ENCODE results near the gene PGBD2. TPM values are rescaled to one million over a fixed set of nuclear protein-coding genes. Genes with fewer than 3 reads are reported as not detected.
"Not testable (repeated sequence)": the region's sequence is repeated elsewhere in the genome, so short reads cannot be mapped to it uniquely, and the experiment has no call there.

PGBD2 gene
- total RNA-seq, 2 experiments from 2014 or later: 5.8 to 5.9 TPM

DNA sequence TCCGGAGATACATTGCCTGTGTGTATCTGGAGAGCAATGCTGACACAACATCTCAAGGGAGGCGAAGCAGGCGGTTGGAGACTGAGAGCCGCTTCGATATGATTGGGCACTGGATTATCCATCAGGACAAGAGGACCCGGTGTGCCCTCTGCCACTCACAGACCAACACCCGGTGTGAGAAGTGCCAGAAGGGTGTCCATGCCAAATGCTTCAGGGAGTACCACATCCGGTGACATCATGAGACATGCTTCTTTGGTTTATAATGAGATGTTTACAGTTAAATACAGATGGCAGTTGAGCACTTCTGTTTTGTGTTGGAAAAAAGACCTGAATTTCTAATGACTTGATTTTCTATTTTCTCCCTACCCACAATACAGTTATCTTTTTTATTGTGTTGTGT is 12.1 kb downstream of the PGBD2 start:
- CTCF ChIA-PET: no interaction called here
- POLR2A ChIA-PET: no interaction called here

DNA sequence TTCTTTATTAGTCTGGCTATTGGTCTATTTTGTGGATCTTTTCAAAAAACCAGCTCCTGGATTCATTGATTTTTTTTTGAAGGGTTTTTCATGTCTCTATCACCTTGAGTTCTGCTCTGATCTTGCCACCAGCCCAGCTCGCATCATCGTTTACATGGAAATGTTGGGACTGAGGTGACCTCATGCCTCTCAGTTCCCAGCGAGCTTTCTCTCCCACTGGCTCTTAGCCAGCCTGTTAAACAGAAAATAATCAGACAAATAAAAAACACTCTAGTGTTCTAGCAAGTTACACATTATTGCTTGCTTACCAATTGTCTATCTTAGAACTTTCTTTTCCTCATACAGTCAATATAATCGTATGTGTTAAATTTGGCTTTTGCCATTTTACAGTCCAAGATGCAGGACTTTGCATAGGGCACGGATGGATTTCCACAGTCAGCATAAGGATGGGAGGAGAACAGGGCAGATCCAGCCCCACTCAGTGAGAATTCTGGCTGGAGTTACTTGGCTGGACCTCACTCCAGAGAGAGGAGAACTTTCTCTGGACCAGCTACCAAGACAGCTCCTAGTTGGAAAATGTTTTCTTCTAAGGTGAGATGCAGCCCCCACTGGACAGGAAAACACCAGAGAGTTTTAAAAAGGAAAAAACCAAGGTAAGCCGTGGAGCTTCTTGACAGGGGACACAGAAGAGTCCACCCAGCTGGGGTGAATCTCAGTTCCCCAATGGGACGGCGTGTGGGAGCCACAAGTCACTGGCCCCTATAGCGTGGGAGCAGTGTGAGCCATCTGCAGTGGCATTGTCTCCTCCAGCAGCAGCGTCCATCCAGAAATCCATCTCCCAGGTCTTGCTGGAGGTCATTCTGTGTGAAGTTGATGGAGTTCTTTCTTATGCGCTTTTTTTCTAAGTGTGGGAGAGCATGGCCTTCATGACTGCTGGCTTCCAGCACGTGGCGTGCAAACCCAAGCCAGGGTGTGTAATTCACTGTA is 17.6 kb downstream of the PGBD2 start:
- ChIA-PET CTCF (interaction anchor here (1.7 kb wide), 1 partner anchor 65 kb away, joined by 3 read pairs; the partner anchor contains the start of gene ZNF692), POLR2A (no interaction called here)

DNA sequence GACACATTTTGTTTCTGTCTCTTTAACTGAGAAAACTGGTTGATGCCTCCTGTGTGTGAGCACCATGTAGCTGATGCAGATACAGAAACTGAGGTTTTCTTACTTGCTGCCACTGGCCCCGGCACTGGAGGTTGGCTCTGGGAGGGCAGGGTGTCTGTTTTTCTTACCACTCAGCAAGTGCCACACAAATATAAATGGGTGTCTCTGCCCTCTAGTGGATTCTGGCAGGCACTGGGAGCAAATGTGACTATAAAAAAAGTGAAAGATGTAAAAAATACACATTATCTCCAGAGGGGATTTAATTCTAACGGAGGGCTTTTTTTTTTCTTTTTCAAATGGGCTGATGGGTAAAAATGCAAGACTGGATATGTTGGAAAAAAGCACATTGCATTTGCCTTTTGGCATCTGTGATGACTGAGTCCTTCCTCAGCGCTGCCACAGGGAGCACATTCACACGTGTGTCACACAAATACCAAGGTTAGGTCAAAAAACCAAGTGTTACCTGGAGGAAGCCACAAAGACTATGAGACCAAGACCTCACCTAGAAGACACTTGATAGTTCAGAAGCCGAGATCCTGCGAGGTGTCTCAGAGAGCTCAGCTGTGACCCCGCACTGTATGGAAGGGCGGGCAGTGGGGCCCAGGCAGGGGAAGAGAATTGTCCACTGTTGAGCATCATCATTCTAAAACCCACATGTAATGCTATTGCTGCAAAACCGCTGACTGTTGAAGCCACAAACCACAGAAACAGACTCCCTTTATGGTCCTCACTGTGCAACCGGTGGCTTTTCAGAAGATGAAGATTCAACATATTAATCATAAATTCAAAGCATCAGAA is 18.9 kb downstream of the PGBD2 start:
- CTCF ChIA-PET: interaction anchor here (0.7 to 1.7 kb wide), 3 partner anchors 21 to 99 kb away, joined by 3 read pairs; partner anchors contain the start of genes SH3BP5L and ZNF692

DNA sequence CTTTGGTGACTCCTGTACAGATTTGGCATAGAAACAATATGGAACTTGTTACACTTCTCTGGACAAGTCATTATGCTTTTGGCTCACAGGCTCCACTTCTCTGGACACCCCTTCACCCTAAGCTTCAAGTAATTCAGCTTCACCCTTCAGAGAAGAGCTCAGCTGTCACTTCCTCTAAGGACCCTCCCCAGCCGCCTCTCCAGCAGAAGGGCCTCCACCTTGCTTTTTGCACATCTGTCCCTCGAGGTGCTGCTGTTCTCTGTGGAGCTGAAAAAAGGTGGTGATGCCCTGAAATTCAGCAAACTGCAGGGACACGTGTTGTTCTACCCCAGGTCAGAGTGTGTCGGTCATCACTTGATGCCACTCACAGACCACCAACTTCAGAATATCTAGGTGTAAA is 19.8 kb downstream of the PGBD2 start:
- CTCF ChIA-PET: interaction anchor here (0.7 to 1.2 kb wide), 2 partner anchors 22 to 100 kb away, joined by 3 read pairs; partner anchors contain the start of gene SH3BP5L
- POLR2A ChIA-PET: not testable (repeated sequence)

More for the DNA sequence above, 18.9 kb downstream of the PGBD2 start:
- POLR2A ChIA-PET: no interaction called here

DNA sequence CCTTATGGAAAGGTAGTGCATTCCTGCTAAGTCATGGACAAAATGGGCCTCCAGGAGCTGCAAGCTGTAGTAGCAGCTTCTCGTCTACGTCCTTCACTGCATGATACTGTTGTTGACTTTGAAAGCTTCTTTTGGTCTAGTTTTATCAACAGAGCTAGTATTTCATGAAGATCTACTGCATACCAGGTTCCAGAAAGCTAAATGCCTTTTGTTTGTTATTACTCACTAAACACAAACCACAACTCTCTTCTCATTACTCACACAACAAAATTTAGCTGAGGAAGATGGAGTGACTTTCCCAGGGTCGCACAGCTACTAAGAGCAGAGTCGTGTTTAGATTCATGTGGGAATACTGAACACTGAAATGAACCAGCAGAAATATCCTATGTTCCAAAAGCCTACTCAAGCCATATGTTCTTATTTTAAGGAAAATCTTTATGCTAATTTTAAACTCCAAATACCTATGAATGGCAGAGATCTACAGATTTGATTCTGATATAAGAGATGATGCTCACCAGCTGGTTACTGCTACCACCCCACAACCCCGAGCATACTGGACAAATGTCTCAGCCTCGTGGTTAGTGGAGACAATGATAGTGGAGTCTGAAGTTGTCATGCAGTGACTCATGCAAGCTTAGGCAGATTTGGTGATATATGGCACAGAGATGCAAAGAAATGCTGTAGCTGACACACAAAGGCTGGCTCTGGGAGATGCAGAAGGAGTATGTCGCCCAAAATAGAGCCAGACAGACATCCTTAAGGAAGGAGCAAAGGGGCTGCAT is 20.6 kb downstream of the PGBD2 start:
- ChIA-PET CTCF (interaction anchor here (1.4 kb wide), 1 partner anchor 20 kb away, joined by 3 read pairs; no protein-coding TSS in a partner anchor), POLR2A (no interaction called here)

DNA sequence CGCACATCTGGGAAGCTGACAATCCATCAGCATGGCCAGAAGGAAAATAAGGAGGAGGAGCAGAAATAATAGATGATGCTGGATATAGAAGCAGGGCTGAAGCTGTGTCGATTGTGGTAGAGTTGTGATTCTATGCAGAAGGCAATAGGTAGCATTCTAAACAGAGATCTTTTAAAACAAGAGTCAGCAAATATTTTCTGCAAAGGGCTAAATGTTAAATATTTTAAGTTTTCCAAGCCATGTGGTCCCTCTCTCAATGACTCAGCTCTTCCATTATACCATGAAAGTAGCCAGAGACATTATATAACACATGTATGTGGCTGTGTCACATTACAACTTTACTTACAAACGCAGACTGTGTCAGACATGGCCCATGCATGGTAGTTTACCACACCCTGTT is 21.2 kb downstream of the PGBD2 start:
- POLR2A ChIA-PET: not testable (repeated sequence)
- CTCF ChIA-PET: interaction anchor here (1.4 kb wide), 1 partner anchor 21 kb away, joined by 3 read pairs; no protein-coding TSS in a partner anchor

DNA sequence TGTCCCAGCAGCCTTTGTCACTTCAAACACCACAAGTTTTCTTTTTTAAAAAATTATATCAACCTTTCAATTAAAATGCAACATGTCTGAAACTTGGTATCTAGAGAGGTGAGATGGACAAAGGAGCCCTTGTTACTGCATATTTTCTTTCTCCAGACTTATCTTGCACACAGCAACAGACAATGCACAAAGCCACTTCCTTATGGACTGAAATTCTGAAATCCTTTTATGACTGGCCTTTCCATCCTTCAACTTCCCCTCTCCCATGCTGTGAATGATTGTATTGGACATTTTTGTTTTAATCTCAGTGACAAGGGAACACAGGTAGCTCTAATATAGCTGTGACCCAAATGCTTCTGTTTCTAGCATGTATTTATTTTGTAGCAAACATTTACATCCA is 22.1 kb downstream of the PGBD2 start:
- POLR2A ChIA-PET, CTCF ChIA-PET: not testable (repeated sequence)

DNA sequence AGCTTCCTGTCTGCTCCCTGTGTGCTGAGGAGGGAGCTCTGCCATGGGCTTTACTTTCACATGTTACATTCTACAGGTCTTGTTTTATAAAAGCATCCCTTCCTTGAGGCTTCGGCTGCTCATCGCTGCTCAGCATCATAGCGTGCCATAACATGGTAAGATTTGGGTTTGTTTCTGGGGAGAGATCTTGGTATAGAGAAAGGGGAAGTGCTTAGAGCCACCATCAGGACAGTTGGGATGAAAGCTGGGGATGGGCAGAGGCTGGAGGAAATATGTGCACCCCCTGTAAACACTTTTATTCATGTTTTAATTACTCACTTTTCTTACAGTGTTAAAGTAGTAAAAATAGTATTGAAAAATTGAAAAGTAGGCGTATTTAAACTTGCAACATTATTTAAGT is 24.0 kb downstream of the PGBD2 start:
- CTCF ChIA-PET, POLR2A ChIA-PET: not testable (repeated sequence)

DNA sequence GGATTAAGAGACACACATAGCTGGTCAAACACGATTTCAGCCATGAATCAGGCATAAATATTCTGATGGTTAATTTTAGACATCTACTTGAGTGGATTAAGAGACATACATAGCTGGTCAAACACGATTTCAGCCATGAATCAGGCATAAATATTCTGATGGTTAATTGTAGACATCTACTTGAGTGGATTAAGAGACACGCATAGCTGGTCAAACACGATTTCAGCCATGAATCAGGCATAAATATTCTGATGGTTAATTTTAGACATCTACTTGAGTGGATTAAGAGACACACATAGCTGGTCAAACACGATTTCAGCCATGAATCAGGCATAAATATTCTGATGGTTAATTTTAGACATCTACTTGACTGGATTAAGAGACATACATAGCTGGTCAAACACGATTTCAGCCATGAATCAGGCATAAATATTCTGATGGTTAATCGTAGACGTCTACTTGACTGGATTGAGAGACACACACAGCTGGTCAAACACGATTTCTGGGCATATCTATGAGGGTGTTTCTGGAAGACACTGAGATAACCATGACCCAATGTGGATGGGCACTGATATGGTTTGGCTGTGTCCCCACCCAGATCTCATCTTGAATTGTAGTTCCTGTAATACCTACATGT is 32.3 kb downstream of the PGBD2 start:
- CTCF ChIA-PET, POLR2A ChIA-PET: not testable (repeated sequence)

DNA sequence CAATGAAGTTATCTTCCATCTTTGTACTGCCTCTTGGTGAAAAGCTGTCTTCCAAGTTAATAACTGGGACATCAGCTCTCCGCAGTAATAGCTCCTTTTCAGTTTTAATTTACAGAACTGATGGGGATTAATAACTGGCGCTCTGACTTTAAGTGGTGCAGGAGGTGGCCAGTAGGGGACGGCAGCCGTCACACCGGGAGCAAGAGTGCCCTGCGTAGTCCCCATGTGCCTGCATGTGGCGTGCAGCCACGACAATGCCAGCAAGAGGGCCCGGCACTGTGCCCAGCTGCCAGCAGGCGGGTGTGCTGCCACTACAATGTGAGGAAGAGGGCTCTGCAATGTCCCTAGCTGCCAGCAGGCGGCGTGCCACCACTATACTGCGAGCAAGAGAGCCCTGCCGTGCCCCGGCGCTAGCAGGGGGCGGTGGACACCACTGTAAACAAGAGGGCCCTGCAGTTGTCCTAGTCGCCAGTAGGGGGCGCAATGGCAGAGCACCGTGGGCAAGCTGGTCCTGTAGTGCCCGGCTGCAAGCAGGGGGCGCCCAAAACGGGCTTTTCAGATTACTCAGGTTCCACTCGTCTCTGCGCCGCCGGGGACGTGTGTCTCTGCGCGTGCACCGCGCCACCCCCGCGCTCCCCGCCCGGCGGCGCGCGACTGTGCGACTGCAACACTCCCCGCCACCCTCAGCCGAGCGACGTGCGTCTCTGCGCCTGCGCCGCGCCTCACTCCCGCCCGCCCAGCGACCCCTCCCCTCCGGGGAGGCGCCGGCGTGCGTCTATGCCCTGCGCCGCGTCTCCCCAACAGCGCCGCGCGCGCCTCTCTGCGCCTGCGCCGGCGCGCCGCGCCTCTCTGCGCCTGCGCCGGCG is 38.3 kb downstream of the PGBD2 start:
- CTCF ChIA-PET, POLR2A ChIA-PET: not testable (repeated sequence)

DNA sequence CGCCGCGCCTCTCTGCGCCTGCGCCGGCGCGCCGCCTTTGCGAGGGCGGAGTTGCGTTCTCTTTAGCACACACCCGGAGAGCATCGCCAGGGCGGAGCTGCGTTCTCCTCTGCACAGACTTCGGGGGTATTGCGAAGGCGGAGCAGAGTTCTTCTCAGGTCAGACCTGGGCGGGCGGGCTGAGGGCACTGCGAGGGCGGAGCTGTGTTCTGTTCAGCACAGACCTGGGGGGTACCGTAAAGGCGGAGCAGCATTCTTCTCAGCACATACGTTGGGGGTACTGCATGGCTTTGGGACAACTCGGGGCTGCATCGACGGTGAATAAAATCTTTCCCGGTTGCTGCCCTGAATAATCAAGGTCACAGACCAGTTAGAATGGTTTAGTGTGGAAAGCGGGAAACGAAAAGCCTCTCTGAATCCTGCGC is 39.0 kb downstream of the PGBD2 start:
- POLR2A ChIA-PET, CTCF ChIA-PET: not testable (repeated sequence)

DNA sequence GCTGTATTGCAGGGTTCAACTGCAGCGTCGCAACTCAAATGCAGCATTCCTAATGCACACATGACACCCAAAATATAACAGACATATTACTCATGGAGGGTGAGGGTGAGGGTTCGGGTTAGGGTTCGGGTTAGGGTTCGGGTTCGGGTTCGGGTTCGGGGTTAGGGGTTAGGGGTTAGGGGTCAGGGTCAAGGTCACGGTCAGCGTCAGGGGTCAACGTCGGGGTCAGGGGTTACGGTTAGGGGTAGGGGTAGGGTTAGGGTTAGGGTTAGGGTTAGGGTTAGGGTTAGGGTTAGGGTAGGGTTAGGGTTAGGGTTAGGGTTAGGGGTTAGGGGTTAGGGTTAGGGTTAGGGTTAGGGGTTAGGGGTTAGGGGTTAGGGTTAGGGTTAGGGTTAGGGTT is 39.4 kb downstream of the PGBD2 start:
- CTCF ChIA-PET, POLR2A ChIA-PET: not testable (repeated sequence)

DNA sequence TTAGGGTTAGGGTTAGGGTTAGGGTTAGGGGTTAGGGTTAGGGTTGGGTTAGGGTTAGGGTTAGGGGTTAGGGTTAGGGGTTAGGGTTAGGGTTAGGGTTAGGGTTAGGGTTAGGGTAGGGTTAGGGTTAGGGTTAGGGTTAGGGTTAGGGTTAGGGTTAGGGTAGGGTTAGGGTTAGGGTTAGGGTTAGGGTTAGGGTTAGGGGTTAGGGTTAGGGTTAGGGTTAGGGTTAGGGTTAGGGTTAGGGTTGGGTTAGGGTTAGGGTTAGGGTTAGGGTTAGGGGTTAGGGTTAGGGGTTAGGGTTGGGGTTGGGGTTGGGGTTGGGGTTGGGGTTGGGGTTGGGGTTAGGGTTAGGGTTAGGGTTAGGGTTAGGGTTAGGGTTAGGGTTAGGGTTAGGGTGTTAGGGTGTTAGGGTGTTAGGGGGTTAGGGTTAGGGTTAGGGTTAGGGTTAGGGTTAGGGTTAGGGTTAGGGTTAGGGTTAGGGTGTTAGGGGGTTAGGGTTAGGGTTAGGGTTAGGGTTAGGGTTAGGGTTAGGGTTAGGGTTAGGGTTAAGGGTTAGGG is 39.9 kb downstream of the PGBD2 start:
- POLR2A ChIA-PET: not testable (repeated sequence)

More for the DNA sequence above, 39.9 kb downstream of the PGBD2 start:
- CTCF ChIA-PET: not testable (repeated sequence)

Other genes starting within 250 kb of the PGBD2 start
- gene OR14I1, start 203.5 kb upstream of the PGBD2 start, total RNA-seq: not detected
- not detected for gene LYPD8, start 150.5 kb upstream of the PGBD2 start, total RNA-seq
- 10 to 100 TPM; 19.9 to 20.0 TPM for gene SH3BP5L, start 80.3 kb upstream of the PGBD2 start, total RNA-seq
- 10 to 100 TPM; 49.1 to 50.3 TPM for gene ZNF672, start 68.0 kb upstream of the PGBD2 start, total RNA-seq
- gene ZNF692, start 47.1 kb upstream of the PGBD2 start, total RNA-seq: 10 to 100 TPM; 69.4 to 75.9 TPM